ENCODE measurements around the gene PALM3.

PALM3 gene

GRCh38 chr19:14059093-14059480 lies 2.8 kb downstream of the PALM3 start:
- ATAC-seq: peak; percentile 24; the same call in 1 of the 3 replicates
- TF ChIP-seq BACH2 (CRISPR knock-in tag; IDR thresholded peaks at IDR 0.05; ENCODE audit: borderline replicate concordance) (no peak), POU6F1 (CRISPR knock-in tag; IDR thresholded peaks at IDR 0.05; ENCODE audit: borderline replicate concordance, low read depth) (no peak), ZNF8 (CRISPR knock-in tag; IDR thresholded peaks at IDR 0.05) (no peak), ARNTL (CRISPR knock-in tag; IDR thresholded peaks at IDR 0.05; ENCODE audit: borderline replicate concordance, low read depth) (no peak), ZFP30 (CRISPR knock-in tag; IDR thresholded peaks at IDR 0.05) (no peak), GLIS3 (CRISPR knock-in tag; IDR thresholded peaks at IDR 0.05) (no peak), CREB5 (CRISPR knock-in tag; IDR thresholded peaks at IDR 0.05; ENCODE audit: low read depth) (no peak), TOX (CRISPR knock-in tag; IDR thresholded peaks at IDR 0.05; ENCODE audit: borderline replicate concordance) (no peak), PATZ1 (CRISPR knock-in tag; IDR thresholded peaks at IDR 0.05; ENCODE audit: borderline replicate concordance) (no peak), ZC3H10 (CRISPR knock-in tag; IDR thresholded peaks at IDR 0.05) (no peak), SNAI2 (CRISPR knock-in tag; IDR thresholded peaks at IDR 0.05) (no peak), ZNF565 (CRISPR knock-in tag; conservative IDR thresholded peaks at IDR 0.05; ENCODE audit: low read depth) (no peak), ISL1 (CRISPR knock-in tag; IDR thresholded peaks at IDR 0.05) (no peak), ZNF70 (CRISPR knock-in tag; IDR thresholded peaks at IDR 0.05) (no peak)

- no peak for ATAC-seq
- no peak for TF ChIP-seq ARNTL (CRISPR knock-in tag; IDR thresholded peaks at IDR 0.05; ENCODE audit: borderline replicate concordance, low read depth)
- no peak for TF ChIP-seq CSRNP3 (CRISPR knock-in tag; IDR thresholded peaks at IDR 0.05)
- no peak for TF ChIP-seq ESRRG (CRISPR knock-in tag; IDR thresholded peaks at IDR 0.05)
- TF ChIP-seq TCF4 (CRISPR knock-in tag; IDR thresholded peaks at IDR 0.05; ENCODE audit: borderline replicate concordance): no peak
- TF ChIP-seq ZNF8 (CRISPR knock-in tag; IDR thresholded peaks at IDR 0.05): no peak
- TF ChIP-seq ZFP30 (CRISPR knock-in tag; IDR thresholded peaks at IDR 0.05): no peak
- TF ChIP-seq GLIS3 (CRISPR knock-in tag; IDR thresholded peaks at IDR 0.05): no peak
- TF ChIP-seq PATZ1 (CRISPR knock-in tag; IDR thresholded peaks at IDR 0.05; ENCODE audit: borderline replicate concordance): no peak
- TF ChIP-seq ZNF565 (CRISPR knock-in tag; conservative IDR thresholded peaks at IDR 0.05; ENCODE audit: low read depth): no peak
- TF ChIP-seq ISL1 (CRISPR knock-in tag; IDR thresholded peaks at IDR 0.05): no peak
- TF ChIP-seq TSHZ2 (CRISPR knock-in tag; IDR thresholded peaks at IDR 0.05): no peak
- TF ChIP-seq OSR1 (CRISPR knock-in tag; IDR thresholded peaks at IDR 0.05): no peak
- no peak for TF ChIP-seq ZFP3 (CRISPR knock-in tag; IDR thresholded peaks at IDR 0.05)
- no peak for TF ChIP-seq ZNF70 (CRISPR knock-in tag; IDR thresholded peaks at IDR 0.05)
- TF ChIP-seq BACH2 (CRISPR knock-in tag; IDR thresholded peaks at IDR 0.05; ENCODE audit: borderline replicate concordance): no peak
- no peak for TF ChIP-seq CSDC2 (CRISPR knock-in tag; IDR thresholded peaks at IDR 0.05)
- TF ChIP-seq RARB (CRISPR knock-in tag; IDR thresholded peaks at IDR 0.05): no peak
- TF ChIP-seq TOX (CRISPR knock-in tag; IDR thresholded peaks at IDR 0.05; ENCODE audit: borderline replicate concordance): no peak
- TF ChIP-seq ZC3H10 (CRISPR knock-in tag; IDR thresholded peaks at IDR 0.05): no peak
These were observed 3.4 kb downstream of the PALM3 start for GRCh38 chr19:14058182-14059092.

Measured in SK-N-SH treated with all-trans-retinoic acid at 6 μM for 48 hours (cell line).